GM12878 (cell line): ENCODE measurements around the gene DMRT1. TPM values are rescaled to one million over a fixed set of nuclear protein-coding genes. Genes with fewer than 3 reads are reported as not detected.

Experiments used
- ATAC-seq: fragments of 200-7000 bp; cut with Tn5 transposase; 3 replicates; pipeline ENCODE4 v1.9.1; 2020; ENCODE audit warnings: mild to moderate bottlenecking, moderate library complexity
- BruUV-seq: library from RNA; stranded (reverse); fragments of 400-500 nt; replicated peaks from 2 replicates; lab custom pipeline; 2021; lab: Mats Ljungman, UMichigan
- CTCF ChIA-PET: fragments of 300-600 bp; sonication (Branson Sonifier 250); formaldehyde crosslinking; extraction: SDS; loops from one replicate; lab custom pipeline; 2021; ENCODE audit warnings: inconsistent platforms; lab: Yijun Ruan, JAX
- POLR2A ChIA-PET: fragments of 350-600 bp; formaldehyde crosslinking; extraction: SDS; loops from one replicate; lab custom pipeline; 2021; ENCODE audit warnings: inconsistent platforms; lab: Charles Lee
- RAD21 ChIA-PET: fragments of 300-600 bp; sonication (Branson Sonifier 250); formaldehyde crosslinking; loops from one replicate; lab custom pipeline; 2023; ENCODE audit warnings: antibody characterized with exemption; ENCODE audit not compliant: unreplicated experiment; lab: Charles Lee
- SMC1A ChIA-PET: fragments of 300-600 bp; sonication (Branson Sonifier 250); formaldehyde crosslinking; loops from one replicate; lab custom pipeline; 2023; ENCODE audit not compliant: unreplicated experiment, uncharacterized antibody; lab: Charles Lee
- DNase-seq: peaks from one replicate; pipeline ENCODE4 v3.0.0-alpha.2; 2011; ENCODE audit warnings: low read depth, low spot score
- FAIRE-seq: peaks from 3 replicates; lab custom pipeline; 2011; peaks lifted over from hg19 to GRCh38; lab: Jason Lieb, UNC
- H2AFZ ChIP-seq: 2 replicates; pipeline ENCODE4 v1.6.0; 2011; ENCODE audit warnings: low read depth, low read length, control low read depth; ENCODE audit not compliant: control insufficient read depth
- H3K27ac ChIP-seq: 2 replicates; pipeline ENCODE4 v1.5.1; 2011; ENCODE audit warnings: control low read depth; ENCODE audit not compliant: control insufficient read depth, insufficient read depth
- H3K27me3 ChIP-seq, 2 experiments: replicated peaks in 1 of 2; 2 replicates each; pipeline versions ENCODE4 v1.6.0 to v1.6.1; 2011; ENCODE audit warnings: low read length in 1 of 2; ENCODE audit not compliant: control insufficient read depth in 2 of 2, insufficient read depth in 2 of 2
- H3K36me3 ChIP-seq, 2 experiments: 2 replicates each; pipeline ENCODE4 v1.5.1; 2011; ENCODE audit warnings: low read length in 1 of 2; ENCODE audit not compliant: control insufficient read depth in 2 of 2, insufficient read depth in 2 of 2
- H3K4me1 ChIP-seq: 2 replicates; pipeline ENCODE4 v1.6.1; 2011; ENCODE audit warnings: mild to moderate bottlenecking, low read length, moderate library complexity, mixed read lengths; ENCODE audit not compliant: control insufficient read depth, insufficient read depth
- H3K4me2 ChIP-seq: 2 replicates; pipeline ENCODE4 v1.6.0; 2011; ENCODE audit warnings: control low read depth; ENCODE audit not compliant: control insufficient read depth, insufficient read depth
- H3K4me3 ChIP-seq: fragments of 200-600 bp; sonication (generic); 2 replicates; pipeline ENCODE4 v1.5.1; 2016
- H3K79me2 ChIP-seq: 2 replicates; pipeline ENCODE4 v1.6.0; 2011; ENCODE audit warnings: low read length; ENCODE audit not compliant: control insufficient read depth, insufficient read depth
- H3K9ac ChIP-seq: 2 replicates; pipeline ENCODE4 v1.8.0; 2011; ENCODE audit warnings: low read length, control low read depth, mixed read lengths; ENCODE audit not compliant: control insufficient read depth, insufficient read depth
- H3K9me3 ChIP-seq: replicated peaks from 3 replicates; pipeline ENCODE4 v1.5.1; 2011; ENCODE audit warnings: mild to moderate bottlenecking, low read length; ENCODE audit not compliant: control insufficient read depth, insufficient read depth
- H4K20me1 ChIP-seq: 2 replicates; pipeline ENCODE4 v1.6.0; 2011; ENCODE audit not compliant: control insufficient read depth, insufficient read depth
- SMAD1 ChIP-seq: fragments of 450-650 bp; IDR thresholded peaks from 2 replicates; pipeline ENCODE4 v1.6.1; 2018; ENCODE audit warnings: mild to moderate bottlenecking, low read depth; ENCODE audit not compliant: partially characterized antibody
- SUZ12 ChIP-seq: fragments of 200-600 bp; sonication (generic); IDR thresholded peaks from one replicate; pipeline ENCODE4 v1.6.1; 2018; ENCODE audit warnings: antibody characterized with exemption, mild to moderate bottlenecking; ENCODE audit not compliant: unreplicated experiment
- WRNIP1 ChIP-seq: IDR thresholded peaks from 2 replicates; pipeline ENCODE4 v1.6.1; 2011; ENCODE audit warnings: low read depth, low read length, improper control_type of control experiment, borderline replicate concordance
- WGBS: methylation state at CpG from one replicate; pipeline ENCODE4 v1.1.6; 2016; ENCODE audit warnings: low lambda C conversion rate; ENCODE audit not compliant: insufficient replicate concordance, insufficient coverage; ENCODE audit errors: missing lambda C conversion rate; 5-methylcytosine and 5-hydroxymethylcytosine counted together
- in situ Hi-C: fragments of 300-500 bp; cut with MboI; formaldehyde crosslinking; loops from 9 replicates; pipeline ENCODE4 v1.14.3; 2018; ENCODE audit warnings: mixed read lengths
- intact Hi-C: fragments of 100-400 bp; cut with micrococcal nuclease; formaldehyde crosslinking; loops from one replicate; pipeline ENCODE4 v1.14.2; 2022; ENCODE audit not compliant: unreplicated experiment
- polyA plus RNA-seq, 11 experiments: library from polyadenylated mRNA; depleted of rRNA in 4 of 11; unstranded in 6 of 11; stranded (reverse) in 5 of 11; fragments of >200 nt; fragmentation: Nextera tagmentation in 4 of 11; fragmentation: Illumina TruSeq in 1 of 11; extraction: Ambion mirVana in 4 of 11; extraction: Trizol in 1 of 11; gene quantifications; 1 replicate in 1 of 11; 2 replicates in 10 of 11; pipeline versions ENCODE4 v1.2.1 to v1.2.3, GENCODE V29; 2011 to 2016; ENCODE audit warnings: inconsistent platforms in 2 of 11, missing spikeins in 2 of 11, low read depth in 1 of 11
- total RNA-seq, 4 experiments: library from RNA; depleted of rRNA in 3 of 4; stranded (reverse); fragments of >200 nt in 3 of 4; fragmentation: Illumina TruSeq in 1 of 4; extraction: Trizol in 1 of 4; gene quantifications; 2 replicates each; pipeline versions ENCODE4 v1.2.1 to v1.2.3, GENCODE V29; 2013 to 2021
- TF ChIP-seq, protein P1 (sequence below), 3 experiments: IDR thresholded peaks in 2 of 3; conservative IDR thresholded peaks in 1 of 3; 2 replicates each; pipeline ENCODE4 v1.5.1; 2011; ENCODE audit warnings: low read depth in 3 of 3, low read length in 3 of 3, mild to moderate bottlenecking in 3 of 3, control low read depth in 2 of 3, moderate library complexity in 2 of 3, inconsistent platforms in 1 of 3, mixed read lengths in 1 of 3; ENCODE audit not compliant: control insufficient read depth in 2 of 3, insufficient read depth in 1 of 3; ENCODE audit errors: extremely low read depth in 1 of 3

Gene DMRT1
- total and polyA plus RNA-seq, 10 of the 15 experiments (the other 5 are each of a cell fraction or from before 2014, with no cell fraction given): 0.06 to 1.9 (median 0.24) TPM

DNA sequence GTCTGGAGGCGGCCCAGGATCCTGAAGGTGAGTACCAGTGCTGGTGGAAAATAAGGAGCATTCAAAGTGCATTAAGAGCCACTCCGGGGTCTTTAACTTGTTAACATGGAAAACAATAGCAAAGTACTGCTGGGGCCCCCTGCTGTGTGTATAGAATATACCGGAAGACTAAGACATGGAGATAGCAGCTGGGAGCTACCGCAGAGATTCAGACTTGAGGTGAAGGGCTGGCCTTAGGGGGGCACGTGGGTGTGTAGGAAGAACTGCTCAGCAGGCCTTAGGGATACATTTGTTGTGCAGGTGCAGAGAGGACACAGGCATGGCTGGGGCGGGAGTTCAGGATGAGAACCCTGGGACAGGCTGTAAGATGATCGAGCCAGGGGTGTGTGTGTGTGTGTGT, 1.2 kb upstream of the DMRT1 start:
- TF ChIP-seq, protein P1, sequence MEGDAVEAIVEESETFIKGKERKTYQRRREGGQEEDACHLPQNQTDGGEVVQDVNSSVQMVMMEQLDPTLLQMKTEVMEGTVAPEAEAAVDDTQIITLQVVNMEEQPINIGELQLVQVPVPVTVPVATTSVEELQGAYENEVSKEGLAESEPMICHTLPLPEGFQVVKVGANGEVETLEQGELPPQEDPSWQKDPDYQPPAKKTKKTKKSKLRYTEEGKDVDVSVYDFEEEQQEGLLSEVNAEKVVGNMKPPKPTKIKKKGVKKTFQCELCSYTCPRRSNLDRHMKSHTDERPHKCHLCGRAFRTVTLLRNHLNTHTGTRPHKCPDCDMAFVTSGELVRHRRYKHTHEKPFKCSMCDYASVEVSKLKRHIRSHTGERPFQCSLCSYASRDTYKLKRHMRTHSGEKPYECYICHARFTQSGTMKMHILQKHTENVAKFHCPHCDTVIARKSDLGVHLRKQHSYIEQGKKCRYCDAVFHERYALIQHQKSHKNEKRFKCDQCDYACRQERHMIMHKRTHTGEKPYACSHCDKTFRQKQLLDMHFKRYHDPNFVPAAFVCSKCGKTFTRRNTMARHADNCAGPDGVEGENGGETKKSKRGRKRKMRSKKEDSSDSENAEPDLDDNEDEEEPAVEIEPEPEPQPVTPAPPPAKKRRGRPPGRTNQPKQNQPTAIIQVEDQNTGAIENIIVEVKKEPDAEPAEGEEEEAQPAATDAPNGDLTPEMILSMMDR (IDR thresholded peaks at IDR 0.05 in 2 of 3, conservative IDR thresholded peaks at IDR 0.05 in 1 of 3; ENCODE audit: control insufficient read depth in 2 of 3, extremely low read depth in 1 of 3, insufficient read depth in 1 of 3, low read depth in 3 of 3, low read length in 3 of 3): 0 out of 6 replicates have a peak, but pooled peaks of 1 of the 3 experiments have one; percentile 7
- TF ChIP-seq WRNIP1: no peak
- Histone ChIP-seq H3K4me3 (no peak overlapping the region), H3K4me2 (no peak overlapping the region), H3K36me3 (no peaks in the 10 kb centered on the region), H4K20me1 (no peaks in the 10 kb centered on the region), H3K79me2 (no peaks in the 10 kb centered on the region), H3K4me1 (no peaks in the 10 kb centered on the region), H3K9me3 (peaks cover 3% of the 10 kb centered on the region; the same call in 1 of the 3 replicates), H2AFZ (no peak overlapping the region), H3K27me3 (peaks cover 9 to 10% of the 10 kb centered on the region in 2 experiments), H3K9ac (no peak overlapping the region), H3K27ac (no peak overlapping the region)
- RAD21 ChIA-PET: interaction anchor here (0.6 to 1.4 kb wide), 2 partner anchors 35 to 154 kb away, joined by 3 to 4 read pairs; no protein-coding TSS in a partner anchor
- DNase-seq (no peak), ATAC-seq (peak; percentile 71), FAIRE-seq (no peak)
- CTCF ChIA-PET: interaction anchor here (0.5 to 0.9 kb wide), 2 partner anchors 23 to 163 kb away, joined by 3 to 4 read pairs; no protein-coding TSS in a partner anchor
- WGBS: 10% methylated on average over 7 of the region's 7 CpGs
- intact Hi-C loops (no loop called here), in situ Hi-C loops (no loop called here)
- BruUV-seq: no TSS peak
- SMC1A ChIA-PET: no interaction called here
- POLR2A ChIA-PET: no interaction called here

GRCh38 chr9:842635-843426, 1.3 kb downstream of the DMRT1 start:
- WGBS: 49% methylated on average over 37 of the region's 61 CpGs
- no peaks in the 10 kb centered on the region for H3K36me3 ChIP-seq
- DNase-seq: no peak
- ChIA-PET RAD21 (no interaction called here), CTCF (no interaction called here)
- no peak for ATAC-seq
- TF ChIP-seq SUZ12: peak; percentile 22
- TF ChIP-seq SMAD1: no peak
- TF ChIP-seq, all 136 proteins: peak for 1
- H2AFZ ChIP-seq: no peak overlapping the region
- no peak overlapping the region for H3K4me3 ChIP-seq
- ChIA-PET POLR2A (no interaction called here), SMC1A (no interaction called here)
- no peak overlapping the region for H3K9ac ChIP-seq
- in situ Hi-C loops (no loop called here), intact Hi-C loops (no loop called here)
- peaks cover 9 to 10% of the 10 kb centered on the region in 2 experiments for H3K27me3 ChIP-seq
- no peak overlapping the region for H3K27ac ChIP-seq
- BruUV-seq: no TSS peak
- no peak overlapping the region for H3K4me2 ChIP-seq
- peaks cover 3% of the 10 kb centered on the region; the same call in 1 of the 3 replicates for H3K9me3 ChIP-seq
- H3K79me2 ChIP-seq: no peaks in the 10 kb centered on the region
- H4K20me1 ChIP-seq: no peaks in the 10 kb centered on the region
- peaks cover 4% of the 10 kb centered on the region; the same call in 1 of the 2 replicates for H3K4me1 ChIP-seq
- FAIRE-seq: no peak
